SU-DHL-6 (cell line): Measurements from ENCODE around the gene ABR.

ENCODE experiments used
- EZH2phosphoT487 ChIP-seq: fragments of 200-600 bp; sonication (generic), shearing (Covaris generic); conservative IDR thresholded peaks from 2 replicates; pipeline ENCODE4 v1.6.1; 2018; ENCODE audit warnings: mild to moderate bottlenecking, antibody characterized with exemption, low read length, moderate library complexity, mixed read lengths
- TF ChIP-seq, protein P1 (sequence below): fragments of 200-600 bp; sonication (generic); IDR thresholded peaks from one replicate; pipeline ENCODE4 v1.5.1; 2017; ENCODE audit warnings: antibody characterized with exemption, mild to moderate bottlenecking, low read length, moderate library complexity; ENCODE audit not compliant: insufficient read depth, poor library complexity, severe bottlenecking

DNA sequence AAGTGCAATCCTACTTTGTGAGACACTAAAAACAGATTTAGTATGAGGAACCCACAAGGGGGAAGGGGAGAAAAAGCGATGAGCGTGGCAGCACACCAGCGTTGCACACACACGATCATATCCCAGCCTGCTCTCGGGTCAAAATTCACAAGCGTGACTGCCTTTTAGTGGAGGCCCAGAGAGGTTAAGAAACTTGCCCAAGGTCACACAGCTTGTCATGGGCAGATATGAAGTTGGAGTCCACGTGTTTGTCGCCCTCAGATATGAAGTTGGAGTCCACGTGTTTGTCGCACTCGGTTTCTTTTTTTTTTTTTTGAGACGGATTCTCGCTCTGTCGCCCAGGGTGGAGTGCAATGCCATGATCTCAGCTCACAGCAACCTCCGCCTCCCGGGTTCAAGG is 124.5 kb downstream of the ABR start:
- TF ChIP-seq, protein P1, sequence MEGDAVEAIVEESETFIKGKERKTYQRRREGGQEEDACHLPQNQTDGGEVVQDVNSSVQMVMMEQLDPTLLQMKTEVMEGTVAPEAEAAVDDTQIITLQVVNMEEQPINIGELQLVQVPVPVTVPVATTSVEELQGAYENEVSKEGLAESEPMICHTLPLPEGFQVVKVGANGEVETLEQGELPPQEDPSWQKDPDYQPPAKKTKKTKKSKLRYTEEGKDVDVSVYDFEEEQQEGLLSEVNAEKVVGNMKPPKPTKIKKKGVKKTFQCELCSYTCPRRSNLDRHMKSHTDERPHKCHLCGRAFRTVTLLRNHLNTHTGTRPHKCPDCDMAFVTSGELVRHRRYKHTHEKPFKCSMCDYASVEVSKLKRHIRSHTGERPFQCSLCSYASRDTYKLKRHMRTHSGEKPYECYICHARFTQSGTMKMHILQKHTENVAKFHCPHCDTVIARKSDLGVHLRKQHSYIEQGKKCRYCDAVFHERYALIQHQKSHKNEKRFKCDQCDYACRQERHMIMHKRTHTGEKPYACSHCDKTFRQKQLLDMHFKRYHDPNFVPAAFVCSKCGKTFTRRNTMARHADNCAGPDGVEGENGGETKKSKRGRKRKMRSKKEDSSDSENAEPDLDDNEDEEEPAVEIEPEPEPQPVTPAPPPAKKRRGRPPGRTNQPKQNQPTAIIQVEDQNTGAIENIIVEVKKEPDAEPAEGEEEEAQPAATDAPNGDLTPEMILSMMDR: no peak
- no peak for TF ChIP-seq EZH2phosphoT487
